ENCODE measurements around the gene UBE2D1. TPM values are rescaled to one million over a fixed set of nuclear protein-coding genes. Genes with fewer than 3 reads are reported as not detected.
"Not testable (repeated sequence)": the region's sequence is repeated elsewhere in the genome, so short reads cannot be mapped to it uniquely, and the experiment has no call there.

The UBE2D1 gene
- total RNA-seq, 1 donor, result 64.3 TPM

- H3K4me1 ChIP-seq (ENCODE audit: insufficient read depth, low read length); H3K27me3 ChIP-seq (ENCODE audit: insufficient read depth, low read length); H3K4me3 ChIP-seq (ENCODE audit: low read length); H3K9me3 ChIP-seq (ENCODE audit: low read depth, low read length): not testable (repeated sequence)
Observed at GRCh38 chr10:58417902-58418301, 83.1 kb downstream of the UBE2D1 start.

Other genes with a start within 250 kb of the UBE2D1 start
- 3.5 TPM for gene IPMK, start 67.1 kb upstream of the UBE2D1 start, total RNA-seq
- 1.3 TPM for gene CISD1, start 65.8 kb upstream of the UBE2D1 start, total RNA-seq
- gene TFAM, start 50.4 kb downstream of the UBE2D1 start, total RNA-seq, result 32.8 TPM
- 0.21 TPM for gene BICC1, start 177.9 kb downstream of the UBE2D1 start, total RNA-seq

All from mononuclear cell (primary cell).